Upper lobe of left lung (tissue), 4 donors: ENCODE results near the gene C10orf105.

Experiments
- EP300 ChIP-seq, 4 donors: sonication (generic); formaldehyde crosslinking; IDR thresholded peaks; one replicate each; pipeline ENCODE4 v1.5.1; 2017; ENCODE audit warnings: antibody characterized with exemption in 4 of 4, control low read depth in 2 of 4
- TF ChIP-seq, protein P1 (sequence below), 6 experiments: fragments of 450-650 bp in 4 of 6; fragments of 200-600 bp in 2 of 6; sonication (generic) in 2 of 6; IDR thresholded peaks; one replicate each; pipeline ENCODE4 v1.5.1; 2016 to 2019; ENCODE audit warnings: antibody characterized with exemption in 6 of 6

- TF ChIP-seq EP300 (IDR thresholded peaks at IDR 0.05), result no peak
- TF ChIP-seq, protein P1, sequence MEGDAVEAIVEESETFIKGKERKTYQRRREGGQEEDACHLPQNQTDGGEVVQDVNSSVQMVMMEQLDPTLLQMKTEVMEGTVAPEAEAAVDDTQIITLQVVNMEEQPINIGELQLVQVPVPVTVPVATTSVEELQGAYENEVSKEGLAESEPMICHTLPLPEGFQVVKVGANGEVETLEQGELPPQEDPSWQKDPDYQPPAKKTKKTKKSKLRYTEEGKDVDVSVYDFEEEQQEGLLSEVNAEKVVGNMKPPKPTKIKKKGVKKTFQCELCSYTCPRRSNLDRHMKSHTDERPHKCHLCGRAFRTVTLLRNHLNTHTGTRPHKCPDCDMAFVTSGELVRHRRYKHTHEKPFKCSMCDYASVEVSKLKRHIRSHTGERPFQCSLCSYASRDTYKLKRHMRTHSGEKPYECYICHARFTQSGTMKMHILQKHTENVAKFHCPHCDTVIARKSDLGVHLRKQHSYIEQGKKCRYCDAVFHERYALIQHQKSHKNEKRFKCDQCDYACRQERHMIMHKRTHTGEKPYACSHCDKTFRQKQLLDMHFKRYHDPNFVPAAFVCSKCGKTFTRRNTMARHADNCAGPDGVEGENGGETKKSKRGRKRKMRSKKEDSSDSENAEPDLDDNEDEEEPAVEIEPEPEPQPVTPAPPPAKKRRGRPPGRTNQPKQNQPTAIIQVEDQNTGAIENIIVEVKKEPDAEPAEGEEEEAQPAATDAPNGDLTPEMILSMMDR (IDR thresholded peaks at IDR 0.05), result no peak
Observed at GRCh38 chr10:71734797-71735196, 15.2 kb upstream of the C10orf105 start.
